Lower leg skin (tissue), 3 donors: Measurements from ENCODE around the gene BTNL8.

ENCODE experiments used
- CTCF ChIP-seq, 3 donors: fragments of 450-650 bp; IDR thresholded peaks; one replicate each; pipeline ENCODE4 v1.5.1; 2016; ENCODE audit warnings: antibody characterized with exemption in 3 of 3, mild to moderate bottlenecking in 3 of 3, moderate library complexity in 2 of 3
- POLR2A ChIP-seq, 2 donors: fragments of 450-650 bp; IDR thresholded peaks; one replicate each; pipeline ENCODE4 v1.6.1; 2016 to 2017; ENCODE audit warnings: antibody characterized with exemption in 2 of 2, mild to moderate bottlenecking in 1 of 2, moderate library complexity in 1 of 2

GRCh38 chr5:180909782-180910181, 10.8 kb downstream of the BTNL8 start:
- TF ChIP-seq CTCF (IDR thresholded peaks at IDR 0.05) (no peak), POLR2A (IDR thresholded peaks at IDR 0.05) (no peak)
